Stromal cell of bone marrow (primary cell): Measurements from ENCODE around the gene THAP7.
"Not testable (repeated sequence)": the region's sequence is repeated elsewhere in the genome, so short reads cannot be mapped to it uniquely, and the experiment has no call there.

Experiments used
- DNase-seq: peaks from one replicate; pipeline ENCODE4 v3.0.0-alpha.2; 2012; ENCODE audit warnings: low read depth

Gene THAP7

GRCh38 chr22:20978419-20978818, 23.5 kb downstream of the THAP7 start:
- no peak for DNase-seq

GRCh38 chr22:20977516-20978170, 24.3 kb downstream of the THAP7 start:
- no peak for DNase-seq

GRCh38 chr22:20977019-20977418, 24.9 kb downstream of the THAP7 start:
- DNase-seq = no peak

GRCh38 chr22:20976291-20976877, 25.5 kb downstream of the THAP7 start:
- no peak for DNase-seq

- no peak for DNase-seq
Measured at GRCh38 chr22:20975541-20976290, 26.2 kb downstream of the THAP7 start.

GRCh38 chr22:20974336-20974955, 27.5 kb downstream of the THAP7 start:
- DNase-seq = no peak

GRCh38 chr22:20973634-20974286, 28.2 kb downstream of the THAP7 start:
- DNase-seq = no peak

GRCh38 chr22:20972933-20973577, 28.9 kb downstream of the THAP7 start:
- DNase-seq = no peak

- not testable (repeated sequence) for DNase-seq
Measured at GRCh38 chr22:20972014-20972694, 29.8 kb downstream of the THAP7 start.

- no peak for DNase-seq
Measured at GRCh38 chr22:20970939-20971657, 30.8 kb downstream of the THAP7 start.

- DNase-seq = no peak
Measured at GRCh38 chr22:20968281-20968977, 33.5 kb downstream of the THAP7 start.

GRCh38 chr22:20967697-20968211, 34.2 kb downstream of the THAP7 start:
- no peak for DNase-seq

GRCh38 chr22:20966883-20967696, 34.8 kb downstream of the THAP7 start, which contains the start of gene AIFM3:
Gene AIFM3 (plus strand): TSS chr22:20967255. CDS start chr22:20967945, 690 bp downstream.
- DNase-seq = no peak

- DNase-seq = no peak
Measured at GRCh38 chr22:20965888-20966855, 35.7 kb downstream of the THAP7 start.

GRCh38 chr22:20965104-20965887, 36.6 kb downstream of the THAP7 start:
- no peak for DNase-seq

- DNase-seq = no peak
Measured at GRCh38 chr22:20964799-20965103, 37.2 kb downstream of the THAP7 start.
